HepG2 (cell line): ENCODE data around the gene RPL34. TPM values are rescaled to one million over a fixed set of nuclear protein-coding genes. Genes with fewer than 3 reads are reported as not detected.

Experiments
- polyA plus RNA-seq, 8 experiments: library from polyadenylated mRNA; depleted of rRNA in 3 of 8; stranded (reverse) in 7 of 8; unstranded in 1 of 8; fragments of >200 nt; fragmentation: Illumina TruSeq in 4 of 8; extraction: Trizol in 4 of 8; gene quantifications; 2 replicates each; pipeline versions ENCODE4 v1.2.1 to v1.2.3, GENCODE V29; 2011 to 2016; ENCODE audit warnings: low read depth in 4 of 8, missing spikeins in 1 of 8, mixed read lengths in 1 of 8; ENCODE audit not compliant: insufficient read depth in 1 of 8
- small RNA-seq, 3 experiments: library from RNA; depleted of rRNA; stranded (forward); fragments of <200 nt; gene quantifications; one replicate each; pipeline ENCODE3, GENCODE V24; 2012; ENCODE audit warnings: low read depth in 2 of 3, low replicate concordance in 1 of 3; ENCODE audit not compliant: insufficient read length in 3 of 3, insufficient read depth in 2 of 3
- total RNA-seq, 5 experiments: library from RNA; depleted of rRNA; stranded (reverse); fragments of >200 nt; fragmentation: Illumina TruSeq; extraction: Trizol; gene quantifications; 2 replicates each; pipeline ENCODE4 v1.2.3, GENCODE V29; 2016; ENCODE audit warnings: low read depth in 1 of 5

RPL34 gene
- total and polyA plus RNA-seq, 2 of the 13 experiments (the other 11 are each of a cell fraction or from before 2014, with no cell fraction given) = 2,235 to 3,985 TPM

Small RNA genes lying within 50 kb of the gene (small RNA-seq; reads per million reads assigned to genes)
- gene RNU6-431P = 0 to 2.0 (median 1.9) reads per million in 3 experiments

Other genes with a start within 250 kb of the RPL34 start
- gene OSTC, start 30.0 kb downstream of the RPL34 start, total RNA-seq (2016; rRNA removed; fragmentation: Illumina TruSeq; extraction: Trizol) = 333 and 380 TPM in 2 replicates
- 154 and 208 TPM in 2 replicates for gene OSTC, start 30.0 kb downstream of the RPL34 start, polyA plus RNA-seq (2011; rRNA removed)
- gene ETNPPL, start 142.5 kb downstream of the RPL34 start, total RNA-seq (2016; rRNA removed; fragmentation: Illumina TruSeq; extraction: Trizol) = 6.0 and 10.2 TPM in 2 replicates
- 0.86 and 1.4 TPM in 2 replicates for gene ETNPPL, start 142.5 kb downstream of the RPL34 start, polyA plus RNA-seq (2011; rRNA removed)